SW480 (cell line): ENCODE data around the gene VCY.
"Not testable (repeated sequence)": the region's sequence is repeated elsewhere in the genome, so short reads cannot be mapped to it uniquely, and the experiment has no call there.

Experiments used
- DNase-seq: peaks from one replicate; pipeline ENCODE4 v3.0.0-alpha.2; 2016; ENCODE audit warnings: low spot score

VCY gene

GRCh38 chrY:13986373-13986772, at the start of gene VCY:
Gene VCY, minus strand, starts transcription at chrY:13986473. Its CDS starts 33 bp downstream, at chrY:13986440.
- DNase-seq: not testable (repeated sequence)

- DNase-seq: not testable (repeated sequence)
These were observed 44.1 kb upstream of the VCY start for GRCh38 chrY:14030395-14030794.

GRCh38 chrY:14011916-14012315, 25.6 kb upstream of the VCY start:
- DNase-seq: not testable (repeated sequence)

- not testable (repeated sequence) for DNase-seq
These were observed 43.9 kb downstream of the VCY start for GRCh38 chrY:13942406-13942805.
